Stimulated activated CD4-positive, alpha-beta T cell treated with anti-CD3 and anti-CD28 coated beads, Interleukin-2, amount 100 ng/mL, for 48 hours (primary cell): ENCODE results near the gene TSPAN33.
"Not testable (repeated sequence)": the region's sequence is repeated elsewhere in the genome, so short reads cannot be mapped to it uniquely, and the experiment has no call there.

Experiments used
- DNase-seq, 2 donors: peaks; one replicate each; pipeline ENCODE4 v3.0.0-alpha.2; 2020

Gene TSPAN33

GRCh38 chr7:129173861-129174260 is 29.4 kb downstream of the TSPAN33 start:
- not testable (repeated sequence) for DNase-seq

GRCh38 chr7:129176916-129177710 is 32.6 kb downstream of the TSPAN33 start:
- DNase-seq, result no peak

GRCh38 chr7:129184981-129185670 is 40.6 kb downstream of the TSPAN33 start:
- DNase-seq, result no peak

- DNase-seq, result no peak
These were observed 42.3 kb downstream of the TSPAN33 start for GRCh38 chr7:129186749-129187260.

GRCh38 chr7:129187681-129188371 is 43.3 kb downstream of the TSPAN33 start:
- DNase-seq, result no peak

GRCh38 chr7:129188372-129188891 is 43.9 kb downstream of the TSPAN33 start, which contains the start of gene SMO:
TSS of gene SMO (plus strand) at chr7:129188633. CDS start at chr7:129189152, 519 bp downstream.
- DNase-seq, result peak in 1 of 2 donors; percentile 7

DNA sequence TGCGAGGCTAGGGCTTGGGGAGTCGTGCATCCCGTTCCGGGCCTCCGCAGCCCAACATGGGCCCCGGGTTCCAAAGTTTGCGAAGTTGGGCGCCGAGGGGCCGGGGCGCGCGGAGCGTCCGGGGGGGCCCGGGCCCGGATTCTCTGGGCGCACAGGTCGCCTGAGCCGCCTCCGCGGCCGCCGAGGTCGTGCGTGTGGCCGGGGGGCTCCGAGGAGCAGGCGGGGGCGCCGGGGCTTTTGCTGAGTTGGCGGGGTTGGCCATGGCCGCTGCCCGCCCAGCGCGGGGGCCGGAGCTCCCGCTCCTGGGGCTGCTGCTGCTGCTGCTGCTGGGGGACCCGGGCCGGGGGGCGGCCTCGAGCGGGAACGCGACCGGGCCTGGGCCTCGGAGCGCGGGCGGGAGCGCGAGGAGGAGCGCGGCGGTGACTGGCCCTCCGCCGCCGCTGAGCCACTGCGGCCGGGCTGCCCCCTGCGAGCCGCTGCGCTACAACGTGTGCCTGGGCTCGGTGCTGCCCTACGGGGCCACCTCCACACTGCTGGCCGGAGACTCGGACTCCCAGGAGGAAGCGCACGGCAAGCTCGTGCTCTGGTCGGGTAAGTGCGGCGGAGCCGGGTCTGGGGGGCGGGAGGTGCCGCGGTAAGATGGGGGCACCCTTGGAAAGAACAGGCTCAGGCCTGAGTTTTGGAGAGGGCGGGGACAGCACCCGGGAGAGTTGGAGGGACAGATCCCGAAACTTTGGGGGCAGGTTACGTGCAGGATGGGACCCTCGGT is 44.6 kb downstream of the TSPAN33 start:
- DNase-seq, result no peak

- no peak for DNase-seq
These were observed 45.3 kb downstream of the TSPAN33 start for GRCh38 chr7:129189661-129190310.

DNA sequence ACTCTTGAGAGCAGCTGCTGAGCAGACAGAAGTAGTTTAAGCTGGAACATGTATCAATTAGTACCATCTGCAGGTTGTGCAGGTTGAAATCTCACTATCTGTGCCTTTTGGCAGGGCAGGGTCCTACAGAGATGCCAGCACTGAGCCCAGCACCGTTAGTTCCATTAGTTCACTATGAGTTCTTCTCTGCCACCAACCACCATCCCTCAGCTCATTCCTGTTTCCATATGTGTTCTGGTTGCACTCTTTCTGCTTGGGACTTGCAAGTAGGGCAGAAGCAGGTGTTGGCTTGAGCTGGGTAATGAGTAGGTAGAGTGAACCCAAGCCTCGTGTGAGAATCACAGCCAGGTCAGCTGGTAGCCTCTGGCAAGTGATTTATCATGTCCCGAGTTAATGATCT is 46.8 kb downstream of the TSPAN33 start:
- DNase-seq, result no peak

DNA sequence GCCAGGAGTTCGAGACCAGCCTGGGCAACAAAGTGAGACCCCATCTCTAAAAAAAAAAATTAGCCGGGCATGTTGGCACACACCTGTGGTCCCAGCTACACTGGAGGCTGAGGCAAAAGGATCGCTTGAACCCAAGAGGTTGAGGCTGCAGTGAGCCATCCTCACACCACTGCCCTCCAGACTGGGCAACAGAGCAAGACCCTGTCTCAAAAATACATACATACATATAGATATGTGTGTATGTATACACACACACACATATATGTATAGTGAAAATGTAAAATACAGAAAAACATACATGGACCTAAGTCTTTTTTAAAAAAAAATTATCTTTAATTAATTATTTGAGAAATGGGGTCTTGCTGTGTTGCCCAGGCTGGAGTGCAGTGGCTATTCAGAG is 49.4 kb downstream of the TSPAN33 start:
- no peak for DNase-seq

DNA sequence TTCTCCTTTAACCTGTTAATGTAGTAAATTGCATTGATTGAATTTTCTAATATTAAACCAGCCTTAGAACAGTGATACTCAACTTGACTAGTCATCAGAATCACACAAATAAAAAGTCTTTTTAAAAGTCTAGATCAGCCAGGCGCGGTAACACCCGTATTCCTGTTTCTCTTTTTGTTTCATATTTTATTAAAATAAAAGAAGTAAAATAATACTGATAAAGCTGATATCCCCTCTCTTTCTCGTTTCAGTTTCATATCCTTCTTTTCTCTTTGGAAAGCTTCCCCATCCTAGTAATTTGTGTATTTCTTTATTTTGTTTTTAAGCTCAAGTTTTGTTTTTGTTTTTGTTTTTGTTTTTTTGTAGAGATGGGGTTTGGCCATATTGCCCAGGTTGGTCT is 53.3 kb downstream of the TSPAN33 start:
- DNase-seq, result no peak

- no peak for DNase-seq
These were observed 54.9 kb downstream of the TSPAN33 start for GRCh38 chr7:129199406-129199805.

GRCh38 chr7:129202058-129202777 is 57.7 kb downstream of the TSPAN33 start:
- no peak for DNase-seq

DNA sequence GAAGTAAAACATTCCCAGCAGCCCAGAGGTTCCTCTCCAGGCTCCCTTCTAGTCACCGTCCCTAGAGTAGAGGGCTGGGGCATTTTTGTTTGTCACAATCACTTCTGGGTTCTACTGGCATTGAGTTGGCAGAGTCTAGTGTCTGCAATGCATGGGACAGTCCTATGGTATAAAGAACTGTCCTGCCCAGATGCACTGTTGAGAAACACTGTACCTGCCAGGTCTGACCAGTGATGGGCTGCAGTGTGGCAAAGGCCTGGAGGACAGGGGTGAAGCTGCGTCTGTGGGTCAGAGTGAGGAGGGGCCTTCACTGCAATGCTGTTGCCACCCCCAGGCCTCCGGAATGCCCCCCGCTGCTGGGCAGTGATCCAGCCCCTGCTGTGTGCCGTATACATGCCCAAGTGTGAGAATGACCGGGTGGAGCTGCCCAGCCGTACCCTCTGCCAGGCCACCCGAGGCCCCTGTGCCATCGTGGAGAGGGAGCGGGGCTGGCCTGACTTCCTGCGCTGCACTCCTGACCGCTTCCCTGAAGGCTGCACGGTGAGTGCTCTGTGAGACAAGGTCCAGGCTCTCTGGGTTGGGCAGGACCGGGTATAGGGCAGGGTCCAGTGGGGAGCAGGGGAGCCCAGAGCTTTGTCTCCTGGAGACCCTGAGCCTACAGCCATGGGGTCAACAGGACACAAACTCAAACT is 58.7 kb downstream of the TSPAN33 start:
- DNase-seq, result no peak

GRCh38 chr7:129205126-129205818 is 60.8 kb downstream of the TSPAN33 start:
- no peak for DNase-seq

DNA sequence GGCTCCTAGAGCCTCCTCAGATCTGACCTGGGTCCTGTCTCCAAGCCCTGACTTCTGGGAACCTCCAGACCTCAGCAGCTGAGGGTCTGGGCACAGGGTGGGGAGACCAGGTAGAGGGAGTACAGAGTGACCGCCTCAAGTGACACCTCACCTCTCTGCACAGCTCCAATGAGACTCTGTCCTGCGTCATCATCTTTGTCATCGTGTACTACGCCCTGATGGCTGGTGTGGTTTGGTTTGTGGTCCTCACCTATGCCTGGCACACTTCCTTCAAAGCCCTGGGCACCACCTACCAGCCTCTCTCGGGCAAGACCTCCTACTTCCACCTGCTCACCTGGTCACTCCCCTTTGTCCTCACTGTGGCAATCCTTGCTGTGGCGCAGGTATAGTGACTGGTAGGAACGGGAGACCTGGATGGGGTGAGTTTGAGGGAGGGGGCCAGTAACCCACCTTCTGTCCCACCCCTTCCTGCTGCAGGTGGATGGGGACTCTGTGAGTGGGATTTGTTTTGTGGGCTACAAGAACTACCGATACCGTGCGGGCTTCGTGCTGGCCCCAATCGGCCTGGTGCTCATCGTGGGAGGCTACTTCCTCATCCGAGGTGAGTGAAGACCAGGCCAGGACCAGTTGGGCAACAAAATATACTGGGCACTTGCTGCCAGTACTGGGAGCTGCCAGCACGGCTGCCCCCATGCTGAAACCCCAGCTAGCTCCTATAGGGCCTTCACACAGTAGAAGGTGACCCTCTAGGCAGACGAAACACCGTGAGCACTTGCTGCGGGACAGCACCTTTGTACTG is 61.7 kb downstream of the TSPAN33 start:
- DNase-seq, result no peak

GRCh38 chr7:129208667-129209066 is 64.2 kb downstream of the TSPAN33 start:
- DNase-seq, result no peak

DNA sequence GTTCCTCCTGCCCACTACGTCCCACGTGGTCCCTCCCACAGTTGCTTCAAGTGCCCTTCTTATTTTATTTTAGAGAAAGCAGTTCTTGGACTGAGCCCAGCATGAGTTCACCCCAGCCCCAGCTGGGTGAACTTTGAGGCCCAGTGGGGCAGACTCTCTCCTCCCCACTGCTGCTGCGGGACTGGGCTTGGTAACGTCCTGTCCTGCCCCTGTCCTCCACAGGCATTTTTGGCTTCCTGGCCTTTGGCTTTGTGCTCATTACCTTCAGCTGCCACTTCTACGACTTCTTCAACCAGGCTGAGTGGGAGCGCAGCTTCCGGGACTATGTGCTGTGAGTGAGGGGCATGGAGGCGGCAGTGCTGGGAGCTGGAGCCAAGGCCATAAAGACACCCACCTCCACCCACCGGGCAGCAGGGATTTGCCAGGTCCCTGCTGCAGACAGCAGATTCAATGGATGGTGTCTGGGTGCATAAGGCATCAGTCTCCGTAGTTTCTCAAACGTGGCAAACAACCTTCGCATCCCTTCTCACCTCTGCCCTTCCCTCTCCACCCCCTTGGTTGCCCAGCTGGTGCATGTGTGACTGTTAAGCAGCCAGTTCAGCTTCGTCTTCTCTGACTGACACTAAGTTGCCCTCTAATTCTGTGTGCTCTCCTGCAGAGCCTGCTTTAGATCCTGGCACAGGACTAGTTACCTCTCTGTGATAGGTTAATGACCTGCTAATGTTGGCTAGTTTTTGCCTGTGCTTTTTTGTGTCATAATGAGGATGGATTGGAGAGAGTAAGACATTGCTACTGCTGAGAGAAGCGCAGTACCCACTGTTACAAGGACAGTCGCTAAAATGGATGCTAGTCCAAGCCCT is 64.8 kb downstream of the TSPAN33 start:
- no peak for DNase-seq
